Esophagus muscularis mucosa (tissue), 3 donors: Measurements from ENCODE around the gene C19orf85.

ENCODE experiments used
- CTCF ChIP-seq, 3 experiments: fragments of 200-600 bp in 2 of 3; fragments of 450-650 bp in 1 of 3; sonication (generic) in 2 of 3; IDR thresholded peaks; one replicate each; pipeline ENCODE4 v1.5.1; 2017 to 2019; ENCODE audit warnings: antibody characterized with exemption in 3 of 3, mild to moderate bottlenecking in 2 of 3, moderate library complexity in 1 of 3
- POLR2A ChIP-seq: fragments of 450-650 bp; IDR thresholded peaks from one replicate; pipeline ENCODE4 v1.6.1; 2017; ENCODE audit warnings: antibody characterized with exemption, moderate library complexity, mild to moderate bottlenecking, low read depth

GRCh38 chr19:55504981-55505380 lies 40.4 kb upstream of the C19orf85 start:
- no peak for TF ChIP-seq POLR2A
- no peak for TF ChIP-seq CTCF (IDR thresholded peaks at IDR 0.05)
